Erythroblast (primary cell): ENCODE data around the gene ECE1.

Experiments
- GATA1 ChIP-seq: IDR thresholded peaks from 2 replicates; pipeline ENCODE4 v1.6.1; 2011; ENCODE audit warnings: low read depth, mild to moderate bottlenecking, control low read depth, low read length, moderate library complexity
- POLR2A ChIP-seq: IDR thresholded peaks from 2 replicates; pipeline ENCODE4 v1.6.1; 2011; ENCODE audit warnings: mild to moderate bottlenecking, low read length

- TF ChIP-seq POLR2A (no peak), GATA1 (no peak)
Measured at GRCh38 chr1:21264898-21265297, 25.4 kb downstream of the ECE1 start.
